GM10266 (cell line): ENCODE data around the gene CHL1.

Source experiments
- DNase-seq: peaks from one replicate; pipeline ENCODE4 v3.0.0; 2012; ENCODE audit errors: extremely low spot score
- TF ChIP-seq, protein P1 (sequence below): IDR thresholded peaks from 2 replicates; pipeline ENCODE4 v1.5.1; 2012; ENCODE audit warnings: mild to moderate bottlenecking, low read depth; ENCODE audit not compliant: control insufficient read depth, insufficient read depth; ENCODE audit errors: missing control alignments

Gene CHL1

DNA sequence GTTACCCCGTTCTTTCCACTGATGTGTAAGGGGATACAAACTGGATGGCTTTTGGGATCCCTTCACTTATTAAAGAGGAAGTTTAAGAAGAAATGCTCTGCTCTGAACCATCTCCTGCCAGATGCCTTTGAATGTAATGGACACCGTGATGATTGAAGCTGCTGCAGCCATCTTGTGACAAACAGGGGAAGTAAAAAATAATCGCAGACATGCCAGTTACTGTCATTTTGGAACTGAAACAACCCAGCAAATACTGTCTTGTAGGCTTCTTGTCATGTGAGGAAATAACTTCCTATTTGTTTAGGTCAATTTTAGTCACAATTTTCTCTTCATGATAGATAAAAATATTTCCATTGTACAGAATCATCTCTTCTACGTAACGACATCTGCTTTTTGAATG is 224.0 kb downstream of the CHL1 start:
- TF ChIP-seq, protein P1, sequence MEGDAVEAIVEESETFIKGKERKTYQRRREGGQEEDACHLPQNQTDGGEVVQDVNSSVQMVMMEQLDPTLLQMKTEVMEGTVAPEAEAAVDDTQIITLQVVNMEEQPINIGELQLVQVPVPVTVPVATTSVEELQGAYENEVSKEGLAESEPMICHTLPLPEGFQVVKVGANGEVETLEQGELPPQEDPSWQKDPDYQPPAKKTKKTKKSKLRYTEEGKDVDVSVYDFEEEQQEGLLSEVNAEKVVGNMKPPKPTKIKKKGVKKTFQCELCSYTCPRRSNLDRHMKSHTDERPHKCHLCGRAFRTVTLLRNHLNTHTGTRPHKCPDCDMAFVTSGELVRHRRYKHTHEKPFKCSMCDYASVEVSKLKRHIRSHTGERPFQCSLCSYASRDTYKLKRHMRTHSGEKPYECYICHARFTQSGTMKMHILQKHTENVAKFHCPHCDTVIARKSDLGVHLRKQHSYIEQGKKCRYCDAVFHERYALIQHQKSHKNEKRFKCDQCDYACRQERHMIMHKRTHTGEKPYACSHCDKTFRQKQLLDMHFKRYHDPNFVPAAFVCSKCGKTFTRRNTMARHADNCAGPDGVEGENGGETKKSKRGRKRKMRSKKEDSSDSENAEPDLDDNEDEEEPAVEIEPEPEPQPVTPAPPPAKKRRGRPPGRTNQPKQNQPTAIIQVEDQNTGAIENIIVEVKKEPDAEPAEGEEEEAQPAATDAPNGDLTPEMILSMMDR, result no peak
- DNase-seq, result no peak

DNA sequence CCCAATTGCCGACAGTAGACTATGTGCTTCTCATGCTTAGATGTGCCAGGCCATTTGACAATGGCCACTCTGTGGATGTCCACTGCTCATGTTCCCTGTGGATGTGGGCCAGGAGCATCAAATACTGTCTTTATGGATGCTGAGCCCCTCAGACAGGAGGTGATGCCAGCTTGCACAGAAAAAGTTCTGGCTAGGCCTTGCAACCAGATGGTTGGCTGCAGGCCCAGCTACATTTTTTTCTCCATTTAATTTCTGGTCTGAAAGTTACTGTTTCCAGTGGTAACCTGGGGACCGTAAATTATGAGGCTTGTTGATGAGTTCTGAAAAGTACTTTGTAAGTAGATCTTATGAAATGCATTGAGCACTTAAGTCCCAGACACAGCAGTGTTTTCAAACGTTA is 228.5 kb downstream of the CHL1 start:
- TF ChIP-seq, protein P1, result no peak
- DNase-seq, result no peak

GRCh38 chr3:426072-426471 is 229.5 kb downstream of the CHL1 start:
- no peak for DNase-seq
- TF ChIP-seq, protein P1, result no peak

DNA sequence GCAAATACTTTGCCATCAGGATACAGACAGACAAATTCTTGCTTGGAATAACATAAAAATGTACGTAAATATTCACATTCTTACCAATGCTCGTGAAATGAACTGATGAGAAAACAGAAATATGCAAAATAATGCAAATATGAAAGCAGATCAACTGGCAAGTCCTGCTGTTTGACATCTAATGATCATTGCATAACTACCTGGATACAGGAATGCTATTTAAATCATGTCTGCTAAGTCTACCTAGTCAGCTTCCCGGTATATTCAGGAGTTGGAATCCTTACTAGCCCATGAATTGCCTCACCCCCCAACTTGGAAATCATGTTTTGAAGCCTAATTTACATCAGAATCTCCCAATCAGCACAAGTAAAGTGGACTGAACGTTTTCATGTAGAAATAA is 230.6 kb downstream of the CHL1 start:
- DNase-seq, result no peak
- TF ChIP-seq, protein P1, result no peak

DNA sequence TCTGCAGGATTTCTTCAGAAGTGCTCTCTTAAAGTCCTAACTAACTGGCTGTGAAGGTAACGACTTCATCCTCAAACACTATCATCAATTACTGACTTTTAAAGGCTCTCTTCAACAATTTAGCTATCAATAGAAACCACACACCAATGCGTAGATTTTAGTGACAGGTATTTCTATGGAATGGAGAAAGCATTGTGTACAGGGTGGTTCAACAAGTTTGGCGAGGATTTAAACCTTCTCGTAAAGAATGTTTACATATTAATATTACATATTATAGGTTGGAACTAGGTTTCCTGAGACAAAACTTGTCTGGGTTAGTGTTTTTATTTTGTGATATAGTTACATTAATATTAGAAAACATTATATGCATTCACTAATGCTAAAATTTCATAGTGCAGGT is 233.6 kb downstream of the CHL1 start:
- DNase-seq, result no peak
- TF ChIP-seq, protein P1, result no peak

- TF ChIP-seq, protein P1, result no peak
- DNase-seq, result no peak
Measured at GRCh38 chr3:435161-435560, 238.6 kb downstream of the CHL1 start.

DNA sequence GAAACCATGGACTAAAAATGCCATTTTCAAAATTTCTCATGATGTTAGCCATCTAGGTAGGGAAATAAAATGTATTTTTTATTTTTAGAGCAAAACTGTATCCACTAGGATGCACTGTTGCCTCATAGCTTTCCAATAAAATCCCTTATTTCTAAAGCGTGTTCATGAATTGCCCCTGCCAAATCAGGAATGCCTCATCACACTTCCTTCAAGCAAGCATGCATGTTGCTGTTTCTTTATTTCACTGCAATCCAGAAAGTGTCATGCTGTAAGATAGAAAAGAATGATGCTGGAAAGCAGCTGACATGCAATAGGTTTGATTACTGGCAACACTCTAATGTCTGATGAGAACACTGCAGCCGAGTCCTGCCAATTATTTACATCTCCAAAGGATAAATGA is 239.5 kb downstream of the CHL1 start:
- DNase-seq, result no peak
- TF ChIP-seq, protein P1, result no peak

GRCh38 chr3:440826-441225 is 244.3 kb downstream of the CHL1 start:
- TF ChIP-seq, protein P1, result no peak

More at GRCh38 chr3:440826-441225, 244.3 kb downstream of the CHL1 start:
- DNase-seq, result no peak
